Breast epithelium (tissue), 4 donors: ENCODE data around the gene CEP131. TPM values are rescaled to one million over a fixed set of nuclear protein-coding genes. Genes with fewer than 3 reads are reported as not detected.

Experiments
- DNase-seq, 2 donors: peaks; one replicate each; pipeline ENCODE4 v3.0.0-alpha.2; 2019; ENCODE audit warnings: low spot score in 2 of 2
- H3K27ac ChIP-seq, 2 donors: fragments of 200-600 bp; sonication (generic) in 1 of 2; one replicate each; pipeline ENCODE4 v1.5.1; 2016 to 2019; ENCODE audit warnings: mild to moderate bottlenecking in 1 of 2
- H3K27me3 ChIP-seq, 2 donors: fragments of 200-600 bp; sonication (generic) in 1 of 2; one replicate each; pipeline versions ENCODE4 v1.5.1 to v1.6.0; 2017 to 2019; ENCODE audit warnings: control low read depth in 1 of 2, mild to moderate bottlenecking in 1 of 2
- H3K36me3 ChIP-seq: fragments of 200-600 bp; one replicate; pipeline ENCODE4 v1.5.1; 2019
- H3K4me1 ChIP-seq, 2 donors: fragments of 200-600 bp; sonication (generic); one replicate each; pipeline ENCODE4 v1.5.1; 2016 to 2019; ENCODE audit warnings: control low read depth in 1 of 2
- H3K4me3 ChIP-seq, 3 donors: fragments of 200-600 bp; sonication (generic); 1 replicate in 2 of 3; 2 replicates in 1 of 3; pipeline ENCODE4 v1.5.1; 2016 to 2019; ENCODE audit warnings: mild to moderate bottlenecking in 3 of 3, moderate library complexity in 2 of 3
- H3K9me3 ChIP-seq, 2 donors: fragments of 200-600 bp; sonication (generic) in 1 of 2; one replicate each; pipeline ENCODE4 v1.5.1; 2016 to 2019; ENCODE audit warnings: control low read depth in 1 of 2
- POLR2A ChIP-seq: fragments of 450-650 bp; IDR thresholded peaks from one replicate; pipeline ENCODE4 v1.6.1; 2016; ENCODE audit warnings: antibody characterized with exemption, mild to moderate bottlenecking, moderate library complexity
- POLR2AphosphoS5 ChIP-seq, 3 donors: sonication (generic); formaldehyde crosslinking; IDR thresholded peaks; one replicate each; pipeline ENCODE4 v1.6.1; 2017; ENCODE audit warnings: antibody characterized with exemption in 3 of 3
- intact Hi-C: fragments of 100-400 bp; cut with DNase I; formaldehyde crosslinking; loops from one replicate; pipeline ENCODE4 v1.15.1; 2023; ENCODE audit warnings: low total_unique reads
- total RNA-seq, 3 donors: library from RNA; depleted of rRNA; stranded (reverse); fragments of >200 nt; gene quantifications; one replicate each; pipeline ENCODE4 v1.1.0, GENCODE V29; 2016
- TF ChIP-seq, protein P1 (sequence below), 3 donors: fragments of 450-650 bp; IDR thresholded peaks; one replicate each; pipeline ENCODE4 v1.5.1; 2016 to 2017; ENCODE audit warnings: antibody characterized with exemption in 3 of 3, mild to moderate bottlenecking in 3 of 3, moderate library complexity in 3 of 3

Gene CEP131
- total RNA-seq, 3 donors from 2014 or later = 6.9 to 12.8 (median 9.7) TPM

DNA sequence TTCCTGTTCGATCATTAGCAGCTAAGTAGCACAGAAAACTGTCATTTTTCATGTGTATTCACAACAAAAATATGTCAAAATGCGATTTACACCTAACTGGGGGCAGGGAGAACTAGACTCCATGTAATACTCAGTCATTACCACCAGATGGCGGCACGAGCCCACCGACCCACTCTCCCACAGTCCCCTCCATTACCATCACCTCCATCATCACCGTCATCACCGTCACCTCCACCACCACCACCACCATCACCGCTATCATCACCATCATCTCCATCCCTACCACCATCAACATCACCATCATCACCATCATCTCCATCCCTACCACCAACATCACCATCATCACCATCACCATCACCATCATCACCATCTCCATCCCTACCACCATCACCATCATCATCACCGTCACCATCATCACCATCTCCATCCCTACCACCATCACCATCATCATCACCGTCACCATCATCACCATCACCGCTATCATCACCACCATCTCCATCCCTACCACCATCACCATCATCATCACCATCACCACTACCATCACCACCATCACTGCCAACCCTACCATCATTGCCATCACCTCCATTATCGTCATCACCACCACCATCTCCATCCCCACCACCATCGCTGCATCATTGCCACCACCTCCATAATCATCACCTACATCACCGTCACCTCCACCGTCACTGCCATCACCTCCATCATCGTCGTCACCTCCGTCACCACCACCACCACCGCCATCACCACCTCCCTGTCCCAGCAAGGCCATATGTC is 30.8 kb upstream of the CEP131 start:
- DNase-seq = no peak
- H3K27ac ChIP-seq = no peak overlapping the region
- no peaks in the 10 kb centered on the region for H3K36me3 ChIP-seq
- H3K27me3 ChIP-seq = no peaks in the 10 kb centered on the region
- no peaks in the 10 kb centered on the region for H3K9me3 ChIP-seq
- no peak overlapping the region for H3K4me3 ChIP-seq
- peak in 1 of 3 donors; percentile 27 for TF ChIP-seq POLR2AphosphoS5 (IDR thresholded peaks at IDR 0.05)
- TF ChIP-seq, protein P1, sequence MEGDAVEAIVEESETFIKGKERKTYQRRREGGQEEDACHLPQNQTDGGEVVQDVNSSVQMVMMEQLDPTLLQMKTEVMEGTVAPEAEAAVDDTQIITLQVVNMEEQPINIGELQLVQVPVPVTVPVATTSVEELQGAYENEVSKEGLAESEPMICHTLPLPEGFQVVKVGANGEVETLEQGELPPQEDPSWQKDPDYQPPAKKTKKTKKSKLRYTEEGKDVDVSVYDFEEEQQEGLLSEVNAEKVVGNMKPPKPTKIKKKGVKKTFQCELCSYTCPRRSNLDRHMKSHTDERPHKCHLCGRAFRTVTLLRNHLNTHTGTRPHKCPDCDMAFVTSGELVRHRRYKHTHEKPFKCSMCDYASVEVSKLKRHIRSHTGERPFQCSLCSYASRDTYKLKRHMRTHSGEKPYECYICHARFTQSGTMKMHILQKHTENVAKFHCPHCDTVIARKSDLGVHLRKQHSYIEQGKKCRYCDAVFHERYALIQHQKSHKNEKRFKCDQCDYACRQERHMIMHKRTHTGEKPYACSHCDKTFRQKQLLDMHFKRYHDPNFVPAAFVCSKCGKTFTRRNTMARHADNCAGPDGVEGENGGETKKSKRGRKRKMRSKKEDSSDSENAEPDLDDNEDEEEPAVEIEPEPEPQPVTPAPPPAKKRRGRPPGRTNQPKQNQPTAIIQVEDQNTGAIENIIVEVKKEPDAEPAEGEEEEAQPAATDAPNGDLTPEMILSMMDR (IDR thresholded peaks at IDR 0.05) = peak; percentile 94 to 98 (median 95)
- no peak for TF ChIP-seq POLR2A
- intact Hi-C loops = loop anchor here (2.0 to 10.0 kb wide), 2 partner anchors 231 to 593 kb away; no protein-coding TSS in a partner anchor
- H3K4me1 ChIP-seq = no peaks in the 10 kb centered on the region

DNA sequence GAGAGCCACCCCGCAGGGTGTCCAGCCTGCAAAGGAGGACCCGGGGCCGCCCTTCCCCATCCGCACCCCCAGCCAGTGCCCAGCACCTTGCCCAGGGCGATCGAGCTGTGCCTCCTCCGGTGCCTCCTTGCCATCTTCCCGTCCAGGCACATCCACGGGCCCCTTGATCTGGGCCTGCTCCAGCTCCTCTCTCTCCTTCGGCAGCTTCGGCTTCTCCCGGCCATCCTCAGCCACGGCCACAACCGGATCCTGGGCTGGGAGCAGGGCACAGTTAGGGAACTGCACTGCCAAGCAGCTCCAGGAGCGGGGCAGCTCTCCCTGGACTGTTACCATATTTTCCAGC is 30.2 kb upstream of the CEP131 start:
- Histone ChIP-seq H3K9me3 (no peaks in the 10 kb centered on the region), H3K36me3 (no peaks in the 10 kb centered on the region), H3K4me1 (no peaks in the 10 kb centered on the region), H3K27me3 (no peaks in the 10 kb centered on the region), H3K4me3 (no peak overlapping the region), H3K27ac (no peak overlapping the region)
- no peak for DNase-seq
- TF ChIP-seq POLR2A (no peak), POLR2AphosphoS5 (IDR thresholded peaks at IDR 0.05) (no peak)
- TF ChIP-seq, protein P1 (IDR thresholded peaks at IDR 0.05) = no peak
- intact Hi-C loops = loop anchor here (2.0 to 10.0 kb wide), 2 partner anchors 232 to 594 kb away; no protein-coding TSS in a partner anchor

DNA sequence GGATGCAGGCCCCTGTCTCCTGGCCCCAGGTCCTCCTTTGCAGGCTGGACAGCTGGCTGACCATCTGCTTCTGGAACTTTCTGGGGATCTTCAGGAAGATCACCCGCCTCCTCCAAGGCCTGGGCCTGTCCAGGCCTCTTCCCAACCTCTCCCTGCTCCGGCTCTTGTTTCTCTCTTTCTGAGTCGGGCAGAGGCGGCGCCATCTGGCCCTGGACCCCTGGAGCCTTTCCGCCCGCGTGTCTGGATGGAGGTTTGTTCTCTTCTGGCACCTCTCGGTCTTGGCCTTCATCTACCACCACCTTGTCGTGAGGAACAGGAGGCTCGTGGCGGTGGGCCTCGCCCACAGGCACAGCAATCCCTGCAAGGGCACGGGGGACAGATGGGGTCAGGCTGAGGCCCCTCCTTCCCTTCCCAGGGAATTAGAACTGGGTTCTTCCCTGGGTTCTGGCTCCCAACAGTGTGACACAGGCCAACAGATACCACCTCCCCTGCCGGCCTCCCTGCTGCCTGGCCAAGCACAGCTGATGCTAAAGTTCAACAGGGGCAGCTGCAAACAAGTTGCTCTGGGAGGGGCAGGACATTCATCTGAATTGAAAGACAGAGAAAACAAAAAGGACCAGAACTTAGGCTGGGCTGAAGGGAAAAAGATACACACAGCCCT is 29.7 kb upstream of the CEP131 start:
- Histone ChIP-seq H3K9me3 (no peaks in the 10 kb centered on the region), H3K4me1 (no peaks in the 10 kb centered on the region), H3K36me3 (no peaks in the 10 kb centered on the region), H3K27ac (no peak overlapping the region), H3K27me3 (no peaks in the 10 kb centered on the region), H3K4me3 (no peak overlapping the region)
- TF ChIP-seq POLR2AphosphoS5 (IDR thresholded peaks at IDR 0.05) (no peak), POLR2A (no peak)
- TF ChIP-seq, protein P1 (IDR thresholded peaks at IDR 0.05) = no peak
- no peak for DNase-seq
- intact Hi-C loops = loop anchor here (2.0 to 10.0 kb wide), 2 partner anchors 232 to 594 kb away; no protein-coding TSS in a partner anchor

DNA sequence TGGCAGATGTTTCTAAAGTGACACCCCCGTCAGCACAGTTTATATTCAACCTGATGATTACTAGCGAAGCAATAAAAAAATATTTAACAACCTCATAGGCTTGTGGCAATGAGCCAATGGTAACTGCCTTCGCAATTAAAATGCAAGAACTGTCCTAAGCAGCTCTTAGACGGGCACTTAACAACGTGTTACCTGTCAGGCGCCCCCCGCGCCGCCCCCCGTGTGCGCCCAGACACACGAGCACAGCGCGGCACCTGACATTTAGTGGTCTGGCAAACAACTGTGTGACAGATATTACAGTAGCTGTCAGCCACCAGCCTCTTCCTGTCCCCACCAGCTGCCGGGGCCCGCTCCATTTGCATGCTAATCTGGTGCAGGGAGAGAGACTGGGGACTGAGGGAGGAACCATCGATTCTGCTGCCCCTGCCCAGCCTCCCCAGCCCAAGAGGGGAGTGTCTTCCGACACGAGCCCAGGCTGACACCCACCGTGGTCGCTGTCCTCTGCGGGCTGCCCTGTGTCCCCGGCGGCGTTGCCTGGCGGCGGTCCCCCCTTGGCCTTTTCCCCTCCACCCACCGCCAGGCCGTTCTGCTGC is 29.0 kb upstream of the CEP131 start:
- intact Hi-C loops = loop anchor here (2.0 to 10.0 kb wide), 2 partner anchors 233 to 595 kb away; no protein-coding TSS in a partner anchor
- TF ChIP-seq POLR2A = no peak
- TF ChIP-seq, protein P1 (IDR thresholded peaks at IDR 0.05) = no peak
- no peak for TF ChIP-seq POLR2AphosphoS5 (IDR thresholded peaks at IDR 0.05)
- Histone ChIP-seq H3K9me3 (no peaks in the 10 kb centered on the region), H3K4me1 (no peaks in the 10 kb centered on the region), H3K4me3 (no peak overlapping the region), H3K36me3 (no peaks in the 10 kb centered on the region), H3K27ac (no peak overlapping the region), H3K27me3 (no peaks in the 10 kb centered on the region)
- no peak for DNase-seq
